Measurements from ENCODE around the gene RABGAP1. TPM values are rescaled to one million over a fixed set of nuclear protein-coding genes. Genes with fewer than 3 reads are reported as not detected.

The RABGAP1 gene
- total and polyA plus RNA-seq, 2 experiments from 2014 or later: 8.5 to 33.9 TPM

DNA sequence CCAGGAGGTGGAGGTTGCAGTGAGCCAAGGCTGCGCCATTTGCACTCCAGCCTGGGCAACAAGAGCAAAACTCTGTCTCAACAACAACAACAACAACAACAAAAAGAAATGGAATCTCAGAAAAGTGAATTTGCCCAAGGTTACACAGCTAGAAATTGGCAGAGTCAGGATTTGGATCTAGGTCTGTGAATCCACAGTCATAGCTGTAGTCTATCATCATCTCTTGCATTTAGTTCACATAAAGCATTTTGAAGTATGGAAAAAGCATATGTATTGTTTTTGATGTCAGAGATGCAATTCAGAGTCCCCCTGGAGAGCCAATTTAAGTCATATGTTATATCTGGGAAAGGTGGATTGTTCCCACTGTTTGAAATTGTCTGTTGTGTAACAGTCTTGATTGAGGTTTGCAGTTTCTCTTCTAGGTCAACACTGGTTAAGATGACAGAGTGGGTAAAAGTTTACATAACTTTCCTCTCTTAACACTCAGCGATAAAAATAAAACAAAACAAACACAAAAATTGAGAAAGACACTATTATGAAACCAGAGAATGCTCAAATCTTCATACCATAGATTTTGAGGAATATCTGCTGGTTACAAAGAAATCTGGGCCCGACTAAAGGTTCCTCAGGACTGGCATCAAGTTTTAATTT, 71.2 kb downstream of the RABGAP1 start:
- H3K36me3 ChIP-seq (ENCODE audit: insufficient read depth): peaks cover 34% of the 10 kb centered on the region; the same call in 1 of the 2 replicates
- H3K36me3 Mint-ChIP-seq (ENCODE audit: low read depth): peaks cover 51% of the 10 kb centered on the region
- DNase-seq (ENCODE audit: low spot score) (no peak), ATAC-seq (no peak)
- no peak overlapping the region for H3K4me3 Mint-ChIP-seq
- no peak overlapping the region for H3K27ac ChIP-seq (ENCODE audit: low read depth)
- H3K9me3 Mint-ChIP-seq: no peaks in the 10 kb centered on the region
- no peaks in the 10 kb centered on the region for H3K79me2 ChIP-seq (replicated peaks; ENCODE audit: insufficient read depth)
- no peaks in the 10 kb centered on the region for H3K4me1 ChIP-seq (ENCODE audit: insufficient read depth)
- no peak overlapping the region for H3K27ac Mint-ChIP-seq
- no peaks in the 10 kb centered on the region for H3F3A ChIP-seq (replicated peaks; ENCODE audit: low read depth)
- H3K4me2 ChIP-seq: no peak overlapping the region
- H3K4me3 ChIP-seq: no peak overlapping the region
- H3K4me1 Mint-ChIP-seq: no peaks in the 10 kb centered on the region
- TF ChIP-seq EZH2phosphoT487 (IDR thresholded peaks at IDR 0.05; ENCODE audit: unreplicated experiment) (no peak), EZH2 (IDR thresholded peaks at IDR 0.05; ENCODE audit: low read depth, unreplicated experiment) (no peak), ZNF114 (CRISPR knock-in tag; IDR thresholded peaks at IDR 0.05) (no peak), ZNF331 (CRISPR knock-in tag; IDR thresholded peaks at IDR 0.05; ENCODE audit: low read depth) (no peak), ZNF462 (CRISPR knock-in tag; IDR thresholded peaks at IDR 0.05) (no peak), JUNB (IDR thresholded peaks at IDR 0.05; ENCODE audit: unreplicated experiment) (no peak), STAT1 (IDR thresholded peaks at IDR 0.05; ENCODE audit: unreplicated experiment) (no peak)
- no peaks in the 10 kb centered on the region for H4K20me1 ChIP-seq (replicated peaks; ENCODE audit: insufficient read depth)
- no peak overlapping the region for H2AFZ ChIP-seq
- H3K9me2 ChIP-seq (ENCODE audit: insufficient read depth): no peaks in the 10 kb centered on the region
- H3K27me3 Mint-ChIP-seq (ENCODE audit: insufficient read depth, low read depth, poor library complexity): no peaks in the 10 kb centered on the region
- no peaks in the 10 kb centered on the region for H3K27me3 ChIP-seq (ENCODE audit: insufficient read depth)

Data from GM23338 (cell line).